Measurements from ENCODE around the gene ARID3A. TPM values are rescaled to one million over a fixed set of nuclear protein-coding genes. Genes with fewer than 3 reads are reported as not detected.

ARID3A gene
- total RNA-seq, 1 experiment from 2014 or later, result 116 TPM

- TF ChIP-seq PREB (CRISPR knock-in tag; IDR thresholded peaks at IDR 0.05; ENCODE audit: borderline replicate concordance) (no peak), E2F1 (CRISPR knock-in tag; IDR thresholded peaks at IDR 0.05) (no peak), RELA (CRISPR knock-in tag; IDR thresholded peaks at IDR 0.05; ENCODE audit: borderline replicate concordance) (no peak), NFE2L1 (CRISPR knock-in tag; IDR thresholded peaks at IDR 0.05) (no peak)
- TF ChIP-seq, protein P1, sequence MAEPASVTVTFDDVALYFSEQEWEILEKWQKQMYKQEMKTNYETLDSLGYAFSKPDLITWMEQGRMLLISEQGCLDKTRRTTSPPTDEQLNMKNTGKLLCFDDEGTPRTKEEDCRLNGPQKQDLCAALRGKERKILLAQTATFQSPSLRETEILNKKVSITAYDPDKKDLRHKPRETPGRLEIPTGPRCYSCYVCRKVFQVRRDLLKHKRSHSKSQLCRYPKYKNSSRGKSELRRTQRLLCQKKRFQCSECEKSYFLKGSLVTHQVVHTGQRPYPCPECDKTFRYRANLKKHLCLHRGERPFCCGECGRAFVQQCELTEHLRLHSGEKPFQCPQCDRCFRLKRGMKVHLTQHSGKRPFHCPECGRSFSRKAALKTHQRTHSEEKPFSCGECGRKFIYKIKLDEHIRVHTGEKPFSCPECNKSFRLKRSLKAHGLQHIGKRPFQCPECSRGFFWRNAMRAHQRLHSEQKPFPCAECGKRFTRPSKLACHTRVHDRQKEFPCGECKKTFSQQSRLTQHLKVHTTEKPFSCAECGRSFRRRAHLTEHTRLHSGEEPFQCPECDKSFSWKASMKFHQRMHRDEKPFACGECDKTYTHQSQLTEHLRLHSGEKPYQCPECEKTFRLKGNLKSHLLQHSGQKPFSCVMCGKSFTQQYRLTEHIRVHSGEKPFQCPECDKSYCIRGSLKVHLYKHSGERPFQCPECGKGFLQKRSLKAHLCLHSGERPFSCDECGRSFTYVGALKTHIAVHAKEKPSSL (CRISPR knock-in tag; conservative IDR thresholded peaks at IDR 0.05), result no peak
- TF ChIP-seq, protein P2, sequence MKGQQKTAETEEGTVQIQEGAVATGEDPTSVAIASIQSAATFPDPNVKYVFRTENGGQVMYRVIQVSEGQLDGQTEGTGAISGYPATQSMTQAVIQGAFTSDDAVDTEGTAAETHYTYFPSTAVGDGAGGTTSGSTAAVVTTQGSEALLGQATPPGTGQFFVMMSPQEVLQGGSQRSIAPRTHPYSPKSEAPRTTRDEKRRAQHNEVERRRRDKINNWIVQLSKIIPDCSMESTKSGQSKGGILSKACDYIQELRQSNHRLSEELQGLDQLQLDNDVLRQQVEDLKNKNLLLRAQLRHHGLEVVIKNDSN (CRISPR knock-in tag; IDR thresholded peaks at IDR 0.05), result no peak
These were observed 37.1 kb upstream of the ARID3A start (continued) for GRCh38 chr19:888581-889385.

GRCh38 chr19:889662-890295 is 36.1 kb upstream of the ARID3A start:
- H3K27ac Mint-ChIP-seq, result no peak overlapping the region
- ATAC-seq, result no peak
- DNase-seq (ENCODE audit: low spot score), result no peak
- no peaks in the 10 kb centered on the region; the same call in 1 of the 2 replicates for H3K36me3 Mint-ChIP-seq
- ChIA-PET CTCF (no interaction called here), POLR2A (no interaction called here)
- H3K4me1 Mint-ChIP-seq, result no peaks in the 10 kb centered on the region
- H3K4me3 Mint-ChIP-seq, result no peak overlapping the region
- H3K9me3 Mint-ChIP-seq, result no peaks in the 10 kb centered on the region
- H3K27me3 Mint-ChIP-seq (ENCODE audit: low read depth), result peaks cover 3% of the 10 kb centered on the region; the same call in 1 of the 2 replicates
- TF ChIP-seq ZBTB21 (CRISPR knock-in tag; IDR thresholded peaks at IDR 0.05; ENCODE audit: borderline replicate concordance) (no peak), ZNF219 (CRISPR knock-in tag; IDR thresholded peaks at IDR 0.05; ENCODE audit: borderline replicate concordance) (no peak), AFF4 (CRISPR knock-in tag; IDR thresholded peaks at IDR 0.05; ENCODE audit: borderline replicate concordance) (no peak), MYBL2 (CRISPR knock-in tag; IDR thresholded peaks at IDR 0.05) (no peak), ZNF671 (CRISPR knock-in tag; IDR thresholded peaks at IDR 0.05) (no peak)
- TF ChIP-seq, protein P3, sequence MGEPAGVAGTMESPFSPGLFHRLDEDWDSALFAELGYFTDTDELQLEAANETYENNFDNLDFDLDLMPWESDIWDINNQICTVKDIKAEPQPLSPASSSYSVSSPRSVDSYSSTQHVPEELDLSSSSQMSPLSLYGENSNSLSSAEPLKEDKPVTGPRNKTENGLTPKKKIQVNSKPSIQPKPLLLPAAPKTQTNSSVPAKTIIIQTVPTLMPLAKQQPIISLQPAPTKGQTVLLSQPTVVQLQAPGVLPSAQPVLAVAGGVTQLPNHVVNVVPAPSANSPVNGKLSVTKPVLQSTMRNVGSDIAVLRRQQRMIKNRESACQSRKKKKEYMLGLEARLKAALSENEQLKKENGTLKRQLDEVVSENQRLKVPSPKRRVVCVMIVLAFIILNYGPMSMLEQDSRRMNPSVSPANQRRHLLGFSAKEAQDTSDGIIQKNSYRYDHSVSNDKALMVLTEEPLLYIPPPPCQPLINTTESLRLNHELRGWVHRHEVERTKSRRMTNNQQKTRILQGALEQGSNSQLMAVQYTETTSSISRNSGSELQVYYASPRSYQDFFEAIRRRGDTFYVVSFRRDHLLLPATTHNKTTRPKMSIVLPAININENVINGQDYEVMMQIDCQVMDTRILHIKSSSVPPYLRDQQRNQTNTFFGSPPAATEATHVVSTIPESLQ (CRISPR knock-in tag; IDR thresholded peaks at IDR 0.05), result no peak

Data from WTC11 (cell line).